ENCODE results near the gene PRR4. TPM values are rescaled to one million over a fixed set of nuclear protein-coding genes. Genes with fewer than 3 reads are reported as not detected.

PRR4 gene, protein sequence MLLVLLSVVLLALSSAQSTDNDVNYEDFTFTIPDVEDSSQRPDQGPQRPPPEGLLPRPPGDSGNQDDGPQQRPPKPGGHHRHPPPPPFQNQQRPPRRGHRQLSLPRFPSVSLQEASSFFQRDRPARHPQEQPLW
- total RNA-seq (10 to 100 TPM in 1 of 9 donors, 1 to 10 TPM in 6, not detected in 2; 1.7 to 19.0 (median 3.4) TPM), polyA plus RNA-seq (10 to 100 TPM in 2 of 3 donors, 1 to 10 TPM in 1; 7.7 to 36.7 (median 14.9) TPM)
- long read RNA-seq, donor 1, partial matches to known transcripts: 0 of 1 reads
- long read RNA-seq, donor 1, other reads (novel, unspliced or antisense): 0 of 1 reads
- long read RNA-seq, donor 2: 0 reads
- long read RNA-seq, donor 3: 0 reads
- long read RNA-seq, donor 4: 0 reads
- long read RNA-seq, donor 5: 0 reads
- long read RNA-seq, donor 6: 0 reads
- long read RNA-seq, donor 7, partial matches to known transcripts: 0 of 3 reads
- long read RNA-seq, donor 7, other reads (novel, unspliced or antisense): 0 of 3 reads
- long read RNA-seq, donor 8: 0 reads
- long read RNA-seq, donor 9, partial matches to known transcripts: 0 of 1 reads
- long read RNA-seq, donor 9, other reads (novel, unspliced or antisense): 0 of 1 reads
- long read RNA-seq, donor 10: 0 reads

GRCh38 chr12:10849425-10849878 lies at the start of gene PRR4:
Gene PRR4 (minus strand): TSS chr12:10849475. CDS start chr12:10849437, 38 bp downstream.
- 90 to 93% (median 91%) methylated on average over 4 of the region's 4 CpGs for WGBS, 4 donors
- no peak within 1 kb of the TSS for H3K27ac ChIP-seq
- H3K9me3 ChIP-seq (replicated peaks in 1 of 3): no peaks in the 10 kb centered on the region
- intact Hi-C loops (cut with DNase I): no loop called here
- no peak within 1 kb of the TSS for H3K4me3 ChIP-seq
- H3K36me3 ChIP-seq (replicated peaks in 1 of 2): no peaks in the 10 kb centered on the region
- no peaks in the 10 kb centered on the region for H3K27me3 ChIP-seq
- H3K4me1 ChIP-seq (replicated peaks in 1 of 2): no peaks in the 10 kb centered on the region
- TF ChIP-seq CTCF (IDR thresholded peaks at IDR 0.05) (no peak), POLR2A (IDR thresholded peaks at IDR 0.05) (no peak)
- DNase-seq: no peak

- H3K27me3 ChIP-seq: no peaks in the 10 kb centered on the region
- 89 to 97% (median 95%) methylated on average over 5 of the region's 5 CpGs for WGBS, 4 donors
- intact Hi-C loops (cut with DNase I): no loop called here
- TF ChIP-seq CTCF (IDR thresholded peaks at IDR 0.05): no peak
- TF ChIP-seq POLR2A (IDR thresholded peaks at IDR 0.05): no peak
- no peaks in the 10 kb centered on the region for H3K36me3 ChIP-seq (replicated peaks in 1 of 2)
- DNase-seq: no peak
- no peaks in the 10 kb centered on the region for H3K9me3 ChIP-seq (replicated peaks in 1 of 3)
- H3K4me1 ChIP-seq (replicated peaks in 1 of 2): no peaks in the 10 kb centered on the region
- no peak overlapping the region for H3K4me3 ChIP-seq
- H3K27ac ChIP-seq: no peak overlapping the region
Observed at GRCh38 chr12:10896854-10897253, 47.6 kb upstream of the PRR4 start.

GRCh38 chr12:10891937-10892336 lies 42.7 kb upstream of the PRR4 start:
- Histone ChIP-seq H3K27ac (no peak overlapping the region), H3K9me3 (replicated peaks in 1 of 3) (no peaks in the 10 kb centered on the region), H3K36me3 (replicated peaks in 1 of 2) (no peaks in the 10 kb centered on the region), H3K4me1 (replicated peaks in 1 of 2) (no peaks in the 10 kb centered on the region), H3K27me3 (no peaks in the 10 kb centered on the region), H3K4me3 (no peak overlapping the region)
- TF ChIP-seq POLR2A (IDR thresholded peaks at IDR 0.05): no peak
- no peak for TF ChIP-seq CTCF (IDR thresholded peaks at IDR 0.05)
- no peak for DNase-seq
- 92 to 98% (median 97%) methylated on average over 2 of the region's 2 CpGs for WGBS, 4 donors
- intact Hi-C loops (cut with DNase I): no loop called here

DNA sequence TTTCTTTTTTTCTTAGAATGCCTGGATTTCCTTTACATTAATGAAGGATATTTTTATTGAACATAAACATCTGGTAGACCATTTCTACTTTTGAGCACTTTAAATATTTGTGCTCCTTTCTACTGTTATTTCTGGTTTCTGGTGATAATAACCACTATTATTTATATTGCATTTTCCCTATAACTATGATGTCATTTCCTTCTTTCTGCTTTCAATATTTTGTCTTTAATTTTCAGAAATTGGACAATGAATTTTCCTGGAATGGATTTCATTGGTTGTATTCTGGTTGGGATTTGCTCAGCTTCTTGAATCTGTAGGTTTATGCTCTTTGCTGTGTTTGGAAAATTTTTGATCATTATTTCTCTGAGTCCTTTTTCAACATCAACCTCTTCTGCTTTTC lies 40.0 kb upstream of the PRR4 start:
- DNase-seq: no peak
- no peaks in the 10 kb centered on the region for H3K9me3 ChIP-seq (replicated peaks in 1 of 3)
- TF ChIP-seq CTCF (IDR thresholded peaks at IDR 0.05): no peak
- no peak for TF ChIP-seq POLR2A (IDR thresholded peaks at IDR 0.05)
- H3K4me3 ChIP-seq: no peak overlapping the region
- H3K27ac ChIP-seq: no peak overlapping the region
- intact Hi-C loops (cut with DNase I): no loop called here
- no peaks in the 10 kb centered on the region for H3K27me3 ChIP-seq
- H3K4me1 ChIP-seq (replicated peaks in 1 of 2): no peaks in the 10 kb centered on the region
- H3K36me3 ChIP-seq (replicated peaks in 1 of 2): no peaks in the 10 kb centered on the region

All from adrenal gland (tissue), 19 donors.